ENCODE results near the gene MEI1.

The MEI1 gene

DNA sequence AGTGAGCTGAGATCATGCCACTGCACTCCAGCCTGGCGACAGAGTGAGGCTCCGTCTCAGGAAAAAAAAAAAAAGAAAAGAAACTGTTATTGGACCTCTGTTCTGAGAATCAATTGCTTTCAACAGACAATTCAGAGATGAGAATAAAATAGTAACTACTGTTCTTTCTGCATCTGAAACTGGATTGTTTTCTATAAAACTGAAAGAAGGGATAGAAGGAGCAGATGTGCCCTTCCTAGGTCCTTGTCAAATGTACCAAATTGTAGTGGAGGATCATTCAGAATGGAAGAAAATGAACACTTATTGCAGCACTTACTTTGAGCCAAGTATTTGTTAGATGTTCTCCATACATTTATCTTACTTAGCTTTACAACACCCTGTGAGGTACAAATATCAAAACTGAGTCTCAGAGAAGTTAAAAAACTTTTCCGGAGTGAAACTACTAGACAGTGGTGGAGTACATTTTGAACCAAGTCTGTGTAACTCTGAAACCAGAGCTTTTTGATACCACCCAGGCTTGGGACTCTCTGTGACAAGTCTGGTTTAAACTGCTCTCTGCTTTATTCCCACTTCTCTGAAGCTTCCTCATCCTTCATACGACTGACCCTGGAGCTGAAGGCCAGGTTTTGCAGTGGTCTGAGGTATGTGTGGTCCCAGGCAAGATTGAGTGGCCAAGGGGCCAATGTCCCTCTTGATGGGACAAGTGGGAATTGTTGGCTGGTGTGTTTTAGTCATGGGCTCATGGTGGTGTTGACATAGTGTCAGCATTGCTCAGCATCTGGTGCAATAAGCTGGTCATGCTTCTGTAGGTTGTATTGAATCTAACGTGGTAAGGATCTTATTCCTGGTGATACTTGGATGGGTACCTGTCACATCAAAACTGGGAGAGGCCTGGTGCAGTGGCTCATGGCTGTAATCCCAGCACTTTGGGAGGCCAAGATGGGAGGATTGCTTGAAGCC is 53.0 kb downstream of the MEI1 start:
- no peak for DNase-seq

DNA sequence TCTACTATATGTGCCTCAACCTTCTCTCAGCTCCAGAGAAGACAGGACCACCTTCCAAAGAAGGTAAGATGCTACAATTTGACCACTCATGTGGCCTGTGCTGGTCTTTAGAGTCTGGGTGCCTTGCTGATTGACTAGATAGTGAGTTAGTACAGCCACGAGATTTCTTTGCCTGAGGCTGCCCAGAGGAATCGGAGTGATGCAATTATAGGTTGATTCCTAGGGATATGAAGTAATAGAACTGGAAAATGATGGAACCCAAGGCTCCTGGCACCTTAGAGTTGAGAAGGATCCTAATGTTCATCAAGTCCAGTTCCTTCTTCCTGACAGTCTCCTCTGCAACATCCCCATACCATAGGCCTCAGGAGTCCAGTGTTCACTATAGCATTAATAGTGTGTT is 54.7 kb downstream of the MEI1 start:
- DNase-seq, result no peak

DNA sequence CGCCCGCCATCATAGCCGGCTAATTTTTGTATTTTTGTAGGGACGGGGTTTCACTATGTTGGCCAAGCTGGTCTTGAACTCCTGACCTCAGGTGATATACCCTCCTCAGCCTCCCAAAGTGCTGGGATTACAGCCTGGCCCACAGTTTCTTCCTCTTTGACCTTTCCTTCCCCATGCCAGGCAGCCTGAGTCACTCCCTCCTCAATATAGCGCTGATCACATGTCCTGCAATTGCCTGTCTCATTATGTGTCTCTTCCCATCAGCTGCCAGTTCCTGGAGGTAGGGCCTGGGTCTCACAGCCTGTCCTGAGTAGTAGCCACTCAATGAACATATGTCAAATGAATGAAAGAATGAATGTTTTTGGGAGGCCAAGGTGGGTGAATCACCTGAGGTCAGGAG is 58.2 kb downstream of the MEI1 start:
- DNase-seq, result no peak

DNA sequence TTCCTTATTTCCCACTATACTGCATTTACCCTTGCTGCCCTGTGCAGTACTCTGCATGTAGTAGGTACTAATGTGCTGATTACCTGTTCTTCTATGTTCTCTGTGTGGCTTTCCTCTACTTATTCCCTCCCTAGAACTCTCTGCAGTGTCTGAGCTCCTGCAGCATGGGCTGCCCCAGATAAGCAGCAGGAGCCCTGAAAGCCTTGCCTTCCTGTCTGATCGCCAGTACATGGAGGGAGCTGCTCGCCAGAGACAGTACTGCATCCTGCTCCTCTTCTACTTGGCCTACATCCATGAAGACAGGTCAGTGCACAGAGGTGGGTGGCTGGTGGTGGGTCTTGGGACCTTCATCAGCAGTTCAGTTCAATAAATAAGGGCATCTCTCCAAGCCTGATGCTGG is 58.9 kb downstream of the MEI1 start:
- no peak for DNase-seq

DNA sequence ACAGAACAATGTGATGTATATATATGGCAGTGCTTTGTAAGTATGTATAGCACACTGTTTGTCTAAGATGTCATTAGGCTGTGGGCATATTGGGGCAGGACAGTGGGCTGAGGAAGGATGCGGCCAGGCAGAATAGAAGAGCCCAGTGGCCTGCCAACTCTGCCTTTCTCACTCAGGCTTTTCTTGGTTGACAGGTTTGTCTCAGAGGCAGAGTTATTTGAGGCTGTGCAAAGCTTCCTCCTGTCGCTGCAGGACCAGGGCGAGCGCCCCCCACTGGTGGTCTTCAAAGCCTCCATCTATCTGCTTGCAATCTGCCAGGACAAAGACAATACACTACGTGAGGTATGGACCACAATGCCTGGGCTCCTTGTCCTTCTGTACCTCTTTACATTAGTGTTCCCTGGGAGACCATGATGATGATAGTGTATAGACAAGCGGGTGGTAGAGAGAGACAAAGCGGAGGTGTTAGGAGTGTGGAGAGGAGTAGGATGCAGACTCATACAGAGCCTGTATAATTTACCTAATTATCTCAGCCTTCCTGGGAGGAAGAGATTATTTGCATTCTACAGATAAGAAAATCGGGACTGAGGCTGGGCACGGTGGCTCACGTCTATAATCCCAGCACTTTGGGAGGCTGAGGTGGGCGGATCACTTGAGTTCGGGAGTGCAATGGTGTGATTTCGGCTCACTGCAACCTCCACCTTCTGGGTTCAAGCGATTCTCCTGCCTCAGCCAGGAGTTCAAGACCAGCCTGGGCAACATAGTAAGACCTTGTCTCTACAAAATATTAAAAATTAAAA is 63.9 kb downstream of the MEI1 start:
- no peak for DNase-seq

DNA sequence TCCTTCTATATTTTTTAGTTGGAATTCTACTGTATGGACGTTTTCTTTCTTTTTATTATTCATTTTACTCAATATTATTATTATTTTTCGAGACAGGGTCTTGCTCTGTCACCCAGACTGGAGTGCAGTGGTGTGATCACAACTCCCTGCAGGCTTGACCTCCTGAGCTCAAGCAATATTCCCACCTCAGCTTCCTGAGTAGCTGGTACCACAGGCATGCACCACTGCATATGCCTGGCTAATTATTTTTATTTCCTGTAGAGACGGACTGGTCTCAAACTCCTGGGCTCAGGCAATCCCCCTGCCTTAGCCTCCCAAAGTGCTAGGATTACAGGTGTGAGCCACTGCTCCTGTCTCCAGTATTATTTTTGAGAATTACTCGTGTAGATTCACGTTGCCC is 67.2 kb downstream of the MEI1 start:
- DNase-seq, result no peak

DNA sequence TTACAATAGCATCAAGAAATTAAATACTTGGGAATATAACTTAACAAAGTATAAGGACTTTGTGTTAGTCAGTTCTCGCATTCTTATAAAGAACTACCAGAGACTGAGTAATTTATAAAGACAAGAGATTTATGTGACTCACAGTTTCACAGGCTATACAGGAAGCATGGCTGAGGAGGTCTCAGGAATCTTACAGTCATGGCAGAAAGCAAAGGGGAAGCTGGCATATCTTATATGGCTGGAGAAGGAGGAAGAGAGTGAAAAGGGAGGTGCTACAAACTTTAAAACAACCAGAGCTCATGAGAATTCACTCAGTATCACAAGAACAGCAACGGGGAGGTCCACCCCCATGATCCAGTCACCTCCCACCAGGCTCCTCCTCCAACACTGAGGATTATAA is 69.1 kb downstream of the MEI1 start:
- DNase-seq, result no peak

DNA sequence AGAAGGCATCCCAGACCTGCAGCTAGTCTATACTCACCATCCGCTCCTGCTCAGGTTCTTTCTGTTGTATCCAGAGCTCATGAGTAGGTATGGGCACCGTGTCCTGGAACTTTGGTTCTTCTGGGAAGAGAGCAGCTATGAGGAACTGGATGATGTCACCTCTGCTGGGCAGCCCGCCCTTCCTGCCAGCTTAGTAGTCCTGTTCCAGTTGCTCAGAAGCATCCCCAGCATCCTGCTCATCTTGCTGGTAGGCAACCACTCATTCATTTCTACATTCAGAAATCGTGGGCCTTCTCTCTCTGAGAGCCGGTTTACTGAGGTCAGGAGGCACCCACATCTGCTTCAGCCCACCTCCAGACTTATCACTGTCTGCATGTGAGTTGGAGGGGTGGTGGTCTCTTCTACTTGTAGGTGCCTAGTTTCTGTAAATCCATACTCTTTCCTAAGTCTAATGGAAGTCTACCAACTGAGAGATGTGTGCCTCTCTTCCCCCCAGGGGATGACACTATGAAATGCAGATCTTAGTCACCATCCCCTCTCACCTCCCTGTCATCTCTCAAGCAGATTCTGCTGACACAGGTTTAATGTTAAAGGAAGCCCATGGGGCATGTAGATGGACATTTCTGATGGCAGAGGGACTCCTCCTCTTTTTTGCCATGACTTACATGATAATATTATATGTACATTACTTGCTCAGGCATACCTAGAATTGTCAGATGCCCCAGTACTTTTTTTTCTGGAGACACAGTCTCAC is 71.6 kb downstream of the MEI1 start:
- DNase-seq, result no peak

DNA sequence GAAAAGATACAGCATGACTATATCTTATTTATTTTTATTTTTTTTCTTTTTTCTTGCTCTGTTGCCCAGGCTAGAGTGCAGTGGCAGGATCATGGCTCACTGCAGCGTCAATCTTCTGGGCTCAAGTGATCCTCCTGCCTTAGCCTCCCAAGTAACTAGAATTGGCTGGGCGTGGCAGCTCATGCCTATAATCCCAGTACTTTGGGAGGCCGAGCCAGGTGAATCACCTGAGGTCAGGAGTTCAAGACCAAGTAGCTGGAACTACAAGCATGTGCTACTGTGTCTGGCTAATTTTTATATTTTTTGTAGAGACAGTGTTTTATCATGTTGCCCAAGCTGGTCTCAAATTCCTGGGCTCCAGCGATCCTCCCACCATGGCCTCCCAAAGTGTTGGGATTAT is 72.9 kb downstream of the MEI1 start:
- DNase-seq, result no peak

DNA sequence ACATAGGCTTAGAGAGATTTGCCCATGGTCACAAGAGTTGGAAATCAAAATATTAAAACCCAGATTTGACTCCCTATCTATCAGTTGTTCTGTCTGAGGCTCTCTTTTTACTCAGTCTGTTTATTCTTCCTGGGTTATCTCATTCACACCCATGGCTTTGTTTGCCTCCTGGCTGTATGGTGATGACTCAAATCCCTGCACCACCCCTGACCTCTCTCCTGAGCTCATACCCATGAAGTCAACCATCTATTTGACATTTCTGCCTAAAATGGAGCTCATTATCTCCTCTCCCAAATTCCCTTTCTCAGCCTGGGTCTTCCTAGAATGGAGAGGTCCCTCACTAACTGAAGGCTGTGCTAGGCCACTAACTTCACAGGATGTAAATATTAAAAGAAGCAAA is 73.3 kb downstream of the MEI1 start:
- DNase-seq, result no peak

DNA sequence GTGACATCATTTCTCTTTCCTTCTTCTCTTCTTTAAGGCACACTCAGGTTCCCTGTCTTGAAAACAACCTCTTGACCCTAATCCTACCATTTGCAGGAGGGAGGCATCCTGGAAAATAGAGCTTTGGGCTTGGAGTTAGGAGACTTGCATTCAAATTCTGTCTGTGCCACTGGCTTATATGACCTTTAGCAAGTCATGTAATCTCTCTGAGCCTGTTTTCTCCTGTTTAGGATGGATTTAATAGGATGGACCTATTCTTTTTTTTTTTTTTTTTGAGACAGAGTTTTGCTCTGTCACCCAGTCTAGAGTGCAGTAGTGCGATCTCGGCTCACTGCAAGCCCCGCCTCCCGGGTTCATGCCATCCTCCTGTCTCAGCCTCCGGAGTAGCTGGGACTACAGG is 76.0 kb downstream of the MEI1 start:
- DNase-seq, result no peak

DNA sequence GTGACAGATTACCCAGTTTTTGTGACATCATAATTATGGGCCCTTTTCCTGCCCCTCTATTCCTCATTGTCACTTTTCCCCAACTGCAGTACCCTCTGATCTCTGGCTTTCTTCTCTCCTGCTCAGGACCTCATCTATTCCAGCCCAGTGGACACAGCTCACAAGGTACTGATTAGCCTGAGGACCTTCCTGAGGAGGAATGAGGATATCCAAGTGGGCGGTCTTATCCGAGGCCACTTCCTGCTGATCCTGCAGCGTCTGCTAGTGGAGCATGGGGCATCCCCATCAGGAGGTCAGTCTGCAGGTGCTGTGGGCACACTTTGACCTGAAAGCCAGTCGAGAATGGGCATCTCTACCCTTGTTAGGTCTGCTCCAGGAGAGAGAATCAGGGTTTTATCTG is 76.7 kb downstream of the MEI1 start:
- DNase-seq, result no peak

DNA sequence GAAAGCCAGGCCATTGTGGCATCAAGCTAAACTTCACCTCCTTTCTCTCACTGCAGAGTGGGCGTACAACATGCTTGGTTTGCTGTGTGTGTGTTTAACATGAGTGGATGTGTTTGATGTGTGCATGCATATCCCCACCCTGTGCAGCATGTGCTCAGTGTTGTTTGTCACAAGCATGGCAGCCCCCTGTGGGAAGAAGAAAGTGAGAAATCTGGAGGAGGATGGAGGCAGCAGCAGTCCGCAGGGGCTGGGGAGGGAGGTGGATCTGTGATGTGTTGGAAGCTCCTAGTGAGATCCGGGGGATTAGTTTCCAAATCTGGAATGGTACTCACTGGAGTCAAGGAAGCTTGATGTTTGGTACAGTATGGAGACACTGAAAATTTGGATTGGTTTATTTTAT is 77.1 kb downstream of the MEI1 start:
- DNase-seq, result no peak

DNA sequence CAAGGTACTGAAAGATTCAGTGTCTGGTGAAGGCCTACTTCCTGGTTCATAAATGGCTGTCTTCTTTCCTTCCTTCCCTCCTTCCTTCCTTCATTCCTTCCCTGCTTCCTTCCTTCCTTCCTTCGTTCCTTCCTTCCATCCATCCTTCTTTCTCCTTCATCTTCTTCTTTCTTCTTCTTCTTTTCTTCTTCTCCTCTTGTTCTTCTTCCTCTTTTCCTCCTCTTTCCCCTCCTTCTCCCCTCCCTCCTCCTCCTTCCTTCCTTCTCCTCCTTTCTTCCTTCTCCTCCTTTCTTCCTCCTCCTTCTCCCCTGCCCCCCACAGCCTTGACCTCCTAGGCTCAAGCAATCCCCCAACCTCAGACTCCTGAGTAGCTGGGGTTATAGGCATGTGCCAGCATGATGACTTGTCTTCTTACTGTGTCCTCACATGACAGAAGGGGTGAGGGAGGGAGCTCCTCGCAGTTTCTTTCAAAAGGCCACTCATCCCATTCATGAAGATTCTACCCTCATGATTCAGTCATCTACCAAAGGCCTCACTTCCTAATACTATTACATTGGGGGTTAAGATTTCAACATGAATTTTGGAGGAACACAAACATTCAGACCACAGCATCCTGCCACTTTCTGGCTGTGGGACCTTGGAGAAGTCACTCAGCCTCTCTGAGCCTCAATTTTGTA is 78.6 kb downstream of the MEI1 start:
- DNase-seq, result no peak

DNA sequence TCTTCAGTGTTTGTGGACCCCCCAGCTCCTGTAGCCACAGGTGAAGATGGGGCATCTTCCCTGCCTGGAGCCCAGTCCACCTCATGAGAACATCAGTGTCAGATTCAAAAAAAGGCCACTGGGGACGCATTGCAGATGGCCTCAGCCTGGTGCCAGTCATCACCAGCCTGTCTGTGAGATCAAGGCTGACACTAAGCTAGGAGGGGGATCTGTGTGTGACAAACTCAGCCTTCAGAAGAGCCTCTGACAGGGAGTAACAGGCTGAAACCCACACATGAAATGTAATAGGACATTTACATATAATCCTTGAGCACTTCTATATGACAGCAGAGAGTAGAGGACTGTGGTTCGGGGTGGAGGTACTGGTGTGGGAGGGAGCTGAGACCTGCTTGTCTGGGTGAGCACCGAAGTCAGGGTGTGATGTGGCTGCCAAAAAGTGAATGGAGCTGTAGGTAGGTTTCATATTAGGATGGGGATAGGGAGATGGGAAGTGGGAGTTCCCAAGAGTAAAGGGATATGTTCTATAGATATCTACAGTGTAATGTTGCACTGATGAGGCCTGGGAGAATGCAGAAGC is 80.7 kb downstream of the MEI1 start:
- no peak for DNase-seq

DNA sequence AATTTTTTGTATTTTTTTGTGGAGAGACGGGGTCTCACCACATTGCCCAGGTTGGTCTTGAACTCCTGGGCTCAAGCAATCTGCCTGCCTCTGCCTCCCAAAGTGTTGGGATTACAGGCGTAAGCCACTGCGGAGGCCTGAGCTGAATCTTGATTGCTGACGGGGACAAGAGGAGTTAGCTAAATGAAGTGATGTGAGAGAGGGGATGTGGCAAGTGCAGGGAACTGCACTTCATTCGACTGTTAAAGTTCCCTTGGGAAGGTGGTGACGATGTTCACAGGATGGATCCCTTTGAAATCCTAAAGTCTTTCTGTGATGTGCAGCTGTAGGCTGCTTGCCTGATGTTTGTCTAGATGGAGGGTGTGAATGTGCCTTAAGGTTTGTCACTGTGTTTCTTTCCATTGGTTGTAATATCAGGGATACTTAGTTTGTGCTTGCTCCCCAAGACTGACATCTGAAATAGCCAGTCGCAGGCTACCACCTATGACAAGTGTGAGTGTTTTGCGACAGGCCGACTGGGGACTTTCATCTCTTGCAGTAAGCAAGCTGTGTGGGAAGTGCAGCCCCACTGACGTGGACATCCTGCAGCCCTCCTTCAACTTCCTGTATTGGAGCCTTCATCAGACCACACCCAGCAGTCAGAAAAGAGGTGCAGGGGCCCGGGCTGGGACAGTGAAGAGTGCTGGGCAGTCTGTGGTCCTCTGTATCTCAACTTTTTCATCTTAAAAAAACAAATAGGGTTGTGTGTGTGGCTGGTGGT is 81.6 kb downstream of the MEI1 start:
- DNase-seq, result peak; percentile 76

DNA sequence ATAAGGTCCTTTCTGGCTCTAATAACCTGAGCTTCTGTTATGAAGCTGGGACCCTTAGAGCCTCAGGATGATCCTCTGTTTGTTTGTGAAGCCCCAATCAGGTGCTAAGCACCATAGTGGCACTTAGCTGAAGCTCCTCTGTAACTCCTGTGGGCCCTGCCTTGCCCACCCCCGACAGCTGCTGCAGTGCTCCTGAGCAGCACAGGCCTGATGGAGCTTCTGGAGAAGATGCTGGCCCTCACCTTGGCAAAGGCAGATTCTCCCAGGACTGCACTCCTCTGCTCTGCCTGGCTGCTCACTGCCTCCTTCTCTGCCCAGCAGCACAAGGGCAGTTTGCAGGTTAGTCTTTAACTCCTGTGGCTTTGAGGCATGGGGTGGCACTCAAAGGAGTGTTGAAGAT is 82.2 kb downstream of the MEI1 start:
- no peak for DNase-seq

DNA sequence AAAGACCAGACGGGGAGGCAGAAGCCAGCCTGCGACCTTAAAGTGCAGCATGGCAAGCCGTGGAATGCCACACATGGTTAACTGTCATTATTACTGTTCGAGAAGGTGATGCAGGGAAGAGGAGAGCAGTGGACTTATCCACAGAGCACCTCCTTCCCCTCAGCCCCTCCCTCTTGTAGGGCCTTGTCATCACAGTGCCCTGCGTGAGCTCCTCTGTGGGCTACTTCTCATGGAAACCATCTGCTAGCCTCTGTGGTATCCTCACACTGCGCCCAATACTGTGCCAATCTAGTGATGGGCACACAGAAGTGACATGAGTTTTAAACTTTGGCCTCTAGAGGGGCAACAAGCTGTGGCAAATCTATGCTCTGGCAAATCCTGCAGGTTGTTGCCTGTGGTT is 83.0 kb downstream of the MEI1 start:
- DNase-seq, result no peak

DNA sequence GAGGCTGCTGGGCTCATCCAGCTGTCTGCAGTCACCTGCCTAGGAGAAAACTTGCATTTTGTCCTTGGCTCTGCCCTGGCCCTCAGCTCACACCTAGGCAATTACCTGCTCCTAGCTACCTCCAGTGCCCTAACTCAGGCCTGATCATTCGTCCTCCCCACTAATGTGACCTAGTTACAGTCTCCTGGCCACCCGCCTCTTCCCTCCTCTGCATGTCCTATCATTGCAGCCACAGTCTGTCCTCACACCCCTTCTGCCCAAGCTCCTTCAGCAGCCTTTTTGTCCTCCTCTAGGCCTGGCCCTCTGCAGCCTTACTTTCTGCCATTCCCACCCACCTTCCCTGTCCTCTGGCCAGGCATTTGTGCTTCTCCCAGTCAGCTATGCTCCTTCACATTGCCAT is 83.4 kb downstream of the MEI1 start:
- no peak for DNase-seq

DNA sequence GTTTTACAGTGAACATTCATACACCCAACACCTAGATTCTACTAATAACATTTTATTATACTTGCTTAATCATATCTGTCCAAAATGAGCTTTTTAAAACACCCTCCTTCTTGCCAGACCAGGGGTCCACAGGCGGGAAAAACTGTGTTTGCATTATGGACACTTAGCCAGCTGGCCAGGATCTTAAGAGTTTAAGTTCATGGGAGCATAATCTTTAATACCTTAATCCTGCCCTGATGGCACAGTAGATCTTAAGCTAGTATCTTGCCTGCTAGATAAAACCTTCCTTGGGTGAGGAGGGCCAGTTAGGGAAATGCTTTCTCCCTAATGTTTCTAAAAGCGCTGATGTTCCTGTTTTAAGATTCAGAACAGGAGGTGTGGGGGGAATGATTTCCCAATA is 88.0 kb downstream of the MEI1 start:
- no peak for DNase-seq

DNA sequence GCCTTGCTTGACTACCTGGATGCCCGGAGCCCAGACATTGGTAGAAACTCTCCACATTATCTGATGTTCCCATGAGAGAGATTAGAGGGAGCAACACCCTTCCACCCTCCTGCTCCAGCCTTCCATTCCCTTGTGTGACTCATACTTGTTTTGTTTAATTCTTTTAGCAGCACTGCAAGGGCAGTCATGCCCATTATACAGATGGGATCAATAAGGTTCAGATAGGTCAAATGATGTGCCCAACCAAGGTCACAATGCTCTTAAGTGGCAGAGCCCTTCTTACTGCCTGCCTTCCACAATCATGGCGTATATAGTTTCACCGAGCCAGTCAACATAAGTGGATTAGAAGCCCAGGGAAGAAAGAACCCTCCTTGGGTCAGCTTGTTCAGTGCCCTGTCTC is 94.6 kb downstream of the MEI1 start:
- DNase-seq, result no peak

DNA sequence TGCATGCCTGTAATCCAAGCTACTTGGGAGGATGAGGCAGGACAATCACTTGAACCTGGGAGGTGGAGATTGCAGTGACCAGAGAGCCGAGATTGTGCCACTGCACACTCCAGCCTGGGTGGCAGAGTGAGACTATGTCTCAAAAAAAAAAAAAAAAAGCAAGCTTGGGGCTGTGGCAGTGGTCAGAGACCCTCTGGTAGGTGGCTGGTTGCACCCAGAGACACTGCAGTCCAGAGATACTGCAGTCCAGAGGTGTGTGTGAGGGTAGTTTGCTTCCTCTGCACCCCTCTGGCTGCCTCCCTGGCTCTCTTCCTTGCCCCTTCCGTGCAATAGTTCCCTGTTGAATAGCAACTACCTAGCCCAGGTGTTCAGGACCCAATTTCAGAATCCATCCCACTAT is 99.4 kb downstream of the MEI1 start:
- no peak for DNase-seq
